GM21526 (cell line): ENCODE results near the gene PRR16.

Experiments
- ATAC-seq: cut with Tn5 transposase; IDR thresholded peaks from one replicate; pipeline ENCODE4 v1.9.1; 2021; ENCODE audit warnings: moderate library complexity; ENCODE audit not compliant: unreplicated experiment, low FRiP score

Gene PRR16

GRCh38 chr5:120703918-120704587, 240.0 kb downstream of the PRR16 start:
- no peak for ATAC-seq

GRCh38 chr5:120706877-120707276, 242.8 kb downstream of the PRR16 start:
- ATAC-seq = no peak

- no peak for ATAC-seq
Measured at GRCh38 chr5:120717381-120717780, 253.3 kb downstream of the PRR16 start.

GRCh38 chr5:120730214-120730613, 266.1 kb downstream of the PRR16 start:
- no peak for ATAC-seq

GRCh38 chr5:120734033-120734432, 269.9 kb downstream of the PRR16 start:
- ATAC-seq = no peak

GRCh38 chr5:120735076-120735475, 271.0 kb downstream of the PRR16 start:
- no peak for ATAC-seq
